ENCODE results near the gene ELN.
"Not testable (repeated sequence)": the region's sequence is repeated elsewhere in the genome, so short reads cannot be mapped to it uniquely, and the experiment has no call there.

The ELN gene

DNA sequence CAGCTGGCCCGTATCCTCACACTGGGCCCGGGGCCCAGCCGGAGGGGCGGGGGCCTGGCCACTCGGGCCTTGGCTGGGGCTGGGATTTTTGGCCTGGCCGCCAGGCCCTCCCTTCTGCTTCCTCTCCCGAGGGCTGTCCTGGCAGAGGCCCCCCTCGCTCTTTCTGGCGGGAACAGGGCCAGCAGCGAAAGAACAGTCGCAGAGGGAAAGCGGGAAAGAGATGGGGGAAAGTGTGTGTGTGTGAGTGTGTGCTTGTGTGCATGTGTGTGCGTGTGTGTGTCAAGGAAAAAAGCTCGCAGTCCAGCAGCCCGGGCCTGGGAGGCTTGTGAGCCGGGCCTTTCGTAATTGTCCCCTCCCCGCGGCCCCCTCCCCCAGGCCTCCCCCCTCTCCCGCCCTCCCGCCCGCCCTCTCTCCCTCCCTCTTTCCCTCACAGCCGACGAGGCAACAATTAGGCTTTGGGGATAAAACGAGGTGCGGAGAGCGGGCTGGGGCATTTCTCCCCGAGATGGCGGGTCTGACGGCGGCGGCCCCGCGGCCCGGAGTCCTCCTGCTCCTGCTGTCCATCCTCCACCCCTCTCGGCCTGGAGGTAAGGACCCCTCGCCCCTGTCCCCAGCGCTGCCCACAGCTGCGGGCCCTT is at the start of gene ELN:
Gene ELN (plus strand): TSS at position 491 of the 638 bp plus-strand sequence. CDS start 15 bp downstream, at position 506.
- no peak for DNase-seq (ENCODE audit: low read depth in 2 of 2)

DNA sequence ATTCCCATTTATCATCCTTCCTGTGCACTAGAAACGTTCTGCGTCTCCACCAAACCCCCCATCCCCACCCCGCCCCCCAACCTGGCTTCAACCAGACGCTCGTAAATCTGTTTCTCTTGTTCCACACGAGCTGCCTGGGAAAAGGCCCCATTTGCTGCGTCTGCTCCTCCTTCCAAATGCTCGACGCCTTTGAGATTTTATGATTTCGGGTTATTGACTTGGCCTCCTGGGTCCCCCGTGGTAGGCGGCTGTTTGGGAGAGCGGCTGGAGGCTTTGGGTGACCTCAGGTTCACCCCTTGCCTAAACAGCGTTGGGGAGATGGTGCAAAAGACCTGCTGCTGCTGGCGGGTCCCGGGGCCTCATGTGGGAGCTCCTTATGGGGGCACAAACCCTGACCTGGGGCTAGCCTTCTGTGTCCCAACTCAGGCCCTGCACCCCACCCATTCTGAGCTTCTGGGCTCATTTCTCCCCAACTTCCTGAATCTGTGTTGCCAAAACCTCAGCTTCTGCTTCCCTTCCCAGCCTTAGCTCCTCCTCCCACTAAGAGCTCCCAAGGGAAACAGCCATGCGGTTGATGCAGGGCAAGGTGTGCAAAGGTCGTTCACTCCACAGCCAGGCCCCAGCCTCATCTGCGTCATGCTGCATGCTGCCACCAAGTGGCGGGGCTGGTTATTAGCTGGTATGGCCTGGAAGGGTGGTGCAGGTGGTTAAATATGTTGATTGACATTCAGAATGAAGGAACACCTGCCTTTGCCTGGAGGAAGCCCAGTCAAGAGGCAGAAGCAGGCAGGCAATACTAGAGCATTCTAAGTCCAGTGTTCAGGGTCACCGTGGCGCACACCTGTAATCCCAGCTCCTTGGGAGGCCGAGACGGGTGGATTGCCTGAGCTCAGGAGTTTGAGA is 49.1 kb upstream of the ELN start:
- DNase-seq (ENCODE audit: low read depth in 2 of 2), result no peak

DNA sequence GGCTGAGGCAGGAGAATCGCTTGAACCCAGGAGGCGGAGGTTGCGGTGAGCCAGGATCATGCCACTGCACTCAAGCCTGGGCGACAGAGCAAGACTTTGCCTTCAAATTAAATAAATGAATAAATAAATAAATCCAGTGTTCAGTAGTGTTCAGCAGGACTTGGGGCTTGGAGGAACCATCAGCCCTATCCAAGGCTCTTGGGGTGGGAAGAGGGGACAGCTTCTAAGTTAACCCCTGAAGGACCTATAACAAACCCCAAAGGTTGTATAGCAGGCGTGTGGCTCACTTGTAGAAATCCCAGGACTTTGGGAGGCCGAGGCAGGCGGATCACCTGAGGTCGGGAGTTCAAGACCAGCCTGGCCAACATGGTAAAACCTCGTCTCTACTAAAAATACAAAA is 48.3 kb upstream of the ELN start:
- not testable (repeated sequence) for DNase-seq (ENCODE audit: low read depth in 2 of 2)

DNA sequence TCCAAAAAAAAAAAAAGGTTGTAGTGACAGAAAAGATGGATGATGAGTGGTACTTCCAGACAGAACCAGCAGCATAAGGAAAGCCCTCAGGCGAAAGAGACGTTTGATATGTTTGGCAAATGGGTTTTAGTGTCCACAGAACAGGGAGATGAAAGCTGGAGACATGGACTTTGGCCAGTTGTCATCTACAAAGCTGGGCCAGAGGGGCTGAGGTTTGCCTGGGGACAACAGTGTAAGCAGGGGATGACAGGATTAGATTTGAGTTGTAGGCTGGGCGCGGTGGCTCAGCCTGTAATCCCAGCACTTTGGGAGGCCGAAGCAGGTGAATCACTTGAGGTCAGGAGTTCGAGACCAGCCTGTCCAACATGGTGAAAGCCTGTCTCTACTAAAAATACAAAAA is 47.8 kb upstream of the ELN start:
- no peak for DNase-seq (ENCODE audit: low read depth in 2 of 2)

DNA sequence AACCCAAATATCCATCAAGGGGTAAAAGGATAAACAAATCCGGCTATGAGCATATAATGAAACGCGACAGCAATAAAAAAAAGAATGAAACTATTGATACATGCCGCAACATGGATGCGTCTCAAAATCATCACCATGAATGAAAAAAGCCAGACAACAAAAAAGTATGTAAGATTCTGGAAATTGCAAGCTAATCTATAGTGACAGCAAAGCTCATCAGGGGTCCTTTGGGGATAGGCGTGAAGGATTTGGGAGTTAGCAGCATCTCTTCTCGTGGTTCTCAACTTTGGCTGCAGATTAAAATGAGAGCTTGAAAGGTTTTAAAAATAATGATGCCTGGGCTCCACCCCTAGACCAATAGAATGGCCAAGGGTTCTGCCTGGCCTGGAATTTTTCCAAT is 46.0 kb upstream of the ELN start:
- no peak for DNase-seq (ENCODE audit: low read depth in 2 of 2)

DNA sequence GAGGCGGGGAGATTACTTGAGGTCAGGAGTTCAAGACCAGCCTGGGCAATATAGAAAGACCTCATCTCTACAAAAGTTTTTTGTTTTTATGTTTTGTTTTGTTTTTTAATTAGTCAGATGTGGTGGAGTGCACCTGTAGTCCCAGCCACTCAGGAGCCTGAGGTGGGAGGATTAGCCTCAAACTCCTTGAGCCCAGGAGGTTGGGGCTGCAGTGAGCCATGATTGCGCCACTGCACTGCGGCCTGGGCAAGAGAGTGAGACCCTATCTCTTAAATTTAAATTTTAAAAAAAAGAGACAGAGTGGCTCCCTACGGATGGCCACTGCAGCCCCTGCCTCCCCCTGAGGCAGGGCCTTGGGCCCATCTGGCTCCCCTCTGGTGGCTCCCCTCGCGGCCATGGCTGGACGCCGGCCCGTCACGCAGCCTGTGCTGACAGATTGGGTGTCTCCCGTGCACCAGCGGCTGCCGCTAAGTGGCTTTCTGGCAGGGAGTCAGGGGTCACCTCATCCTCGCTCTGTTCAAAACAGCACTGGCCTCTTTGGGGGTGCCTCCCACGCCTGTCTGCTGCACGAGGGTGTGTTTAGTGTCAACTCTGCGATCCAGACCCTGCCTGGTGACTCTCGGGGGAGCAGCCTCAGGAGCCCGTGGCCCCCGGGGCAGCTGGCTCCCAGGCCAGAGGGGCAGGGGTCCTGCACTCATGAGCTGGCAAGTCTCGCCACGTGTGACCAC is 44.4 kb upstream of the ELN start:
- DNase-seq (ENCODE audit: low read depth in 2 of 2), result no peak

DNA sequence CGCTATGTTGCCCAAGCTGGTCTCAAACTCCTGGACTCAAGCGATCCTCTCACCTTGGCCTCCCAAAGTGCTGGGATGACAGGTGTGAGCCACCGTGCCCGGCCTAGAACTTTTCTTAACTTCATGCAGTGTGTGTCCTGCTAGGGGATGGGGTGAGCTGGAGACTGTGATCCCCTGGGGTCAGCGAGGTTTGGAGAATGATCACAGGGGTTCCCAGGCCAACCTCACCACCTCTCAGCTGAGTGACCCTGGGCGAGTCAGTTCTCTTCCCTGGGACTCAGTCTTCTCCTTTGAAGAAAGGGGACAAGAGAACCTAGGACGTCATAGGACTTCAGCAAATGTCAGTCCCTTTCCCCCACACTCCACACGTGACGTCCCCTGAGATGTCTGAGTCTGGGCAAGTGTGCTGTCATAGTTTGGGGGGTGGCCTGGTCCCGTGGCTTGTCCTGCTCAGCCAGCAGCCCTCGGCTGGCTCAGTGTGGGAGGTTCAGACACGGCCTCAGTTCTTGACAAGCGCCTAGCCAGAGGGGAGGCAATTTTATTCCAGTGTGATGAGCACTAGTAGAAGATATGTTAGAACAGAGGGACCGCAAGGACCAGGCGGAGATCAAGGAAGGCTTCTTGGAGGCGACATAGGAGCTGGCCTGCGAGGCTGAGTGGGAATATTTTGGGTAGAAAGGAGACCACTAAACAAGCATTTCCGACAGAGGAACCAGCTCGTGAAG is 43.3 kb upstream of the ELN start:
- DNase-seq (ENCODE audit: low read depth in 2 of 2), result no peak

DNA sequence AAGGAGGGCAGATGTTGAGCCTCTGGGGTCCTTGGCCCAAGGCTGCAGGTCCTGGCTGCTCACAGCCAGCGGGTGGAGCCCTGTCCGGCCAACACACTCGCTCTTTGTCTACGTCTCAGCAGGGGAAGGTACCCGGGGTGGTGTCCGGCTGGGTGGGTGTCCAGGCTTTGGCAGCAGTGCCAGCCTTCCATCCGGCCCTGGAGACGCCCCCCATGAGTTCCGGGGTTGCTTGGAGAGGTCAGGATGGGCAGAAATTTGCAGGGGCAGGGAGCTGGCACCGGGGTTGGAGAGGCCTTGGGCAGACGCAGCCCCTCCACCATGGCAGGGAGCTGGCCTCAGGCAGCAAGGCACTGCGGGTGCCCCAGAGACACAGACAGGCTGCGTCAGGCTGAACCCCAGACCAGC is 42.2 kb upstream of the ELN start:
- no peak for DNase-seq (ENCODE audit: low read depth in 2 of 2)

DNA sequence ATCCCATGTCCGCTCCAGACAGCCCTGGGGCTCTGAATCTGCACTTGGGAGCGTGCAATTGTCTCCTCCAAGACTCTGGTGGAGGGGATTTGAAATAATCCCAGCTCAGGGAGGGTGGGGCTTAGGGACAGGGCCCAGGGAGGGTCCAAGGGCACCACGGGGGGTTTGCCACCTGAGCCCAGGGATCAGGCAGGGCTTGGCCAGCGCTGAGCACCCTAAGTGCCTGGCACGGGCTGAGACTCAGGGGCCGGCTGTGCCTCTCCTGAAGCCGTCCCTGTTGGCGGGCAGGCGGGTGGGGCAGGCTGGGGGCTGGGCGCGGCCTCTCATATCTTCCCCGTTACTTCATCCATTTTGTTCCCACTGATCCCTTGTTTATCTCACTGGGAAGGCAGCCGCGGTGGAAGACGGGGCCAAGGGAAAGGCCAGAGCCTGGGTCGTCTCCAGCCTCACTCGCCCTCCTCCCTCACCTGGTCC is 41.8 kb upstream of the ELN start:
- DNase-seq (ENCODE audit: low read depth in 2 of 2), result no peak

DNA sequence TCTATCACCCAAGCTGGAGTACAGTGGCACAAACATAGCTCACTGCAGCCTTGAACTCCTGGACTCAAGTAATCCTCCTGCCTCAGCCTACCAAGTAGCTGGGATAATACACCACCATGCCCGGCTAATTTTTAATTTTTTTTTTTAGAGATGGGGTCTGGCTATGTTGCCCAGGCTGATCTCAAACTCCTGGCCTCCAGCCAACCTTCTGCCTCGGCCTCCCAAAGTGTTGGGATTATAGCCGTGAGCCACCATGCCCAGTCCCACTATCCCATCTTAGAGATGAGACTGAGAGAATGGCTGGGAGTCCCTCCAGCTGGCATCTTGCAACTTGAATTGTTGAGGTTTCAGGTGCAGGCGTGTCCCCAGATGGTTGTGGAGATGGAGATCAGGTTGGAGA is 40.7 kb upstream of the ELN start:
- DNase-seq (ENCODE audit: low read depth in 2 of 2), result no peak

DNA sequence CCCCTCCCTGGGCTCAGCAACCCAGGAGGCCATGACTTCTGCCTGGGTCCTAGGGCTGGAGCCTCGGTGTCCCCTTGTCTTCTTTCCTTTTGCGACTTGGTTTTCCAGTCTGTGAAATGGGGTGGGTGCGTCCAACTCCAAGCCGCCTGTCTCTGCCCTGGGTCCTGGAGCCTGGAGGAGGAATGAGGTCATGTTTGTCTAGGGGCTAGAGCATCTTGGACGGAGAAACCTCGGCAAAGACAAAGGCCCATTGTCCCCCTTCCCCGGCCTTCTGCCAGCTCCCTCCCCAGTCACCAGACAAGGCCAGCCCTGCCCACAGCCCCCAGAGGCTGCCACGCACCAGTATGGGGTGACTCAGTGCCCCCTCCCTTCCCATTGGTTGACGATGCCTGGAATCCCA is 39.8 kb upstream of the ELN start:
- no peak for DNase-seq (ENCODE audit: low read depth in 2 of 2)

DNA sequence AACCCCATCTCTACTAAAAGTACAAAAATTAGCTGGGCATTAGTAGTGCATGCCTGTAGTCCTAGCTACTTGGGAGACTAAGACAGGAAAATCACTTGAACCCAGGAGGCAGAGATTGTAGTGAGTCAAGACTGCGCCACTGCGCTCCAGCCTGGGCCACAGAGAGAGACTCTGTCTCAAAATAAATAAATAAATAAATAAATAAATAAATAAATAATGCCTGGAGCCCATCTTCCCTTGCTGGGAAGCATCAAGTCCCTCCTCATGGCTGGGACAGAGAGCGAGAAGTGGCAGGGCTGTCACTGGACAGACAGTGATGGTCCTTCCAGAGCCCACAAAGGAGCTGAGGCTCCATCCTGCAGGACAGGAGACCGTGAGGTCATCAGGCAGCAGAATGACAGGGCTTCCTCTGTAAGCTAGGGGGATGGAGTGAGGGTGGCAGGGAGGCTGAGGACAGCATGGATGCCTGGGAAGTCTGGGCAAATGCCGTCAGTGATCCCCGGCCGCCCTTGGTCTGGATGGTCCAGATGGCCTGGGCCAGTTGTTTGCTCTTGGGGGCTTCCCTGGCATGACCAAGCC is 36.4 kb upstream of the ELN start:
- no peak for DNase-seq (ENCODE audit: low read depth in 2 of 2)

DNA sequence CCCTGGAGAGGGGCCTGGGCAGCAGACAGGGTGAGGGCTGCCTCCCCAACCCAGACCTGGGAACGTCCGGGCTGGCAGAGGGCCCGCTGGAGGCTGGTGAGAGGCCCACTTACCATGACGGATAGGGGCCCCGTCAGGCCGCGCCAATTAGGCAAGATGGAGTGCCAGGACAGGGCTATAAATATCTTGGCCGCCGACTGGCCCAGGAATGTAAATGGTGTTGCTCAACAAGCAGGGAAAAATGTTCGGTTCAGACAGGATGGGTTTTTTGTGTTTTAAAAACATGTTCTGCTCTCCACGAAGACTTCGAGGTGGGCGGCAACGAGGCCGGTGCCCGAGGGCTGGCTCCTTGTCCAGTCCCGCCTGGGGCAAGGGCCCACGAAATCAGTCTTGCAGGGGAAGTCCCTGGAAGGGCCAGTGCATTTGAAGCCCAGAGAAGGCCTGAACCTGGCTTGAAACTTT is 35.8 kb upstream of the ELN start:
- DNase-seq (ENCODE audit: low read depth in 2 of 2), result no peak

DNA sequence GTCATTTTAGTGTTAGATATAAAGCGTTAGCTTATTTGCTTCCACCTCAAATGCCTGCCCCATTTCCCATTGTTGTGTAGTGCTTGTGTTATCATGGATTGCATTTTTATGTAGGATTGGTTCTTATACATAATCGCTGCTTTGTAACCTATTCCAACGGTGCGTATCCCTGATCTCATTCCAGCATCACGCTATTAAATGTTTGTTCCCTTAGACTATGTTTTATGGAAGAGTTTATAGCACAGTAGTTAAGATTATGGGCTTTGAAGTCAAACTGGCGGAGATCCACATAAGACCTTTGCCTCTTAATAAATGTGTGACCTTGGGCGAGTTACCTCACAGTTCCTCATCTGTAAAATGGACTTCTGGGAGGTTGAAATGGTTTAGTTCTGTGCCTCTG is 34.0 kb upstream of the ELN start:
- DNase-seq (ENCODE audit: low read depth in 2 of 2), result no peak

DNA sequence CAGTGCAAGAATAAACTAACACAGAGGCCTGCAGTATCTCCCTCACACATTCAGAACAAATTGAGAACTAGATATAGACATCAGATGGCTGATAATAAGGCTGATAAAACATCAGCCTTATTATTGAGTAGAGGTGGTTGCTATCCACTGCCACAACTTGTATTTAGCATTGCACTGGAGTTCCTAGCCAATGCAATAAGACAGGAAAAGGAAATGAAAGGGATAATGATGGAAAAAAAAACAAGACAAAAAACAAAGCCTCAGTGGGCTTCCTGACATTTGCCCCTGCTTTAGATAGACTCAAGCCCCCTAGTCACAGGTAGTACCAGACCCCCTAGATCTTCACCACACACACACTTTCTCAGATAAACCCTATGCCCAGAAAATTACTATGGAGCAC is 33.2 kb upstream of the ELN start:
- DNase-seq (ENCODE audit: low read depth in 2 of 2), result no peak

DNA sequence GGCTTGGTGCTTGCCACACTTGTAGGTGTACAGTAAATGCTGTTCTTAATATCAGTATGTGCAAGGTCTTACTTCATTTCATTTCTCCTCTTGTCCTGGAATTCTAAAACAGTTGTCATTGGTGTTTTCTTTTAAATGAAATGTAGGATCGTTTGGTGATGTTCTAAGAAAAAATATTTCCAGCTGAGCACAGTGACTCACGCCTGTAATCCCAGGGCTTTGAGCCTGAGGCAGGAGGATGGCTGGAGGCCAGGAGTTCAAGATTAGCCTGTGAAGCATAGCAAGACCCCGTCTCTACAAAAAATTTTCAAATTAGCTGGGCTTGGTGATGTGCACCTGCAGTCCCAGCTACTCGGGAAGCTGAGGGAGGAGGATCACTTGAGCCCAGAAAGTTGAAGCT is 32.6 kb upstream of the ELN start:
- no peak for DNase-seq (ENCODE audit: low read depth in 2 of 2)

DNA sequence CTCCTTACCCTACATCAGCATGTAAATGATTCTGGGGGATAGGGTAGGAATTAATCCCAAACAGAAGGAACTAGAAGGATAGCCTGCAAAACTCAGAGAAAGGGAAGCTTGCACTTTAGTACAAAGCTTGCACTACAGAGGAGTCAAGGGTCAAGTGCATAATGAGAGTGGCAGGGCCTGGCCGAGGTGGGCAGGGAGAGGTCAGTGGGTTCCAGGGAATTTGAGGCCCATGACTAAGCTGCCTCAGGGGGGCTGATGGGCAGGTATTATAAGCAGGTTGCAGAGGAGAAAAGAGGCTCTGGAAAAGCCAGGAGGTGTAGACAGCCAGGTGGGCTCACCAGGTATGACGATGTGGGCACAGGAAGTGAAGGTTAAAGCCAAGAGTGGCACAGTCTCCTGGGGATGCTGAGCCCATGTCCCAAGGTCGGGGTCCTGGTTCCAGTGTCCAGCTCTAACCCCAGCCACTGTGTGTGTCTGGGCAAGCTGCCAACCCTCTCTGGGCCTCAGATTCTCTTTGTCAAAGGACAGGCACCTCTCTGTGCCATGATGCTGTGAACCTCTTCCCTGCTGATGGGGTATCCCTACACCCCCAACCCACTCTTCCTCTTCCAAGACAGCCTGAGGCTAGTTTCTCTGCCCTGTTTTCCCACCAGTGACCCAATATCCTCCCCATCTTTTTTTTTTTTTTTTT is 32.0 kb upstream of the ELN start:
- DNase-seq (ENCODE audit: low read depth in 2 of 2), result no peak

DNA sequence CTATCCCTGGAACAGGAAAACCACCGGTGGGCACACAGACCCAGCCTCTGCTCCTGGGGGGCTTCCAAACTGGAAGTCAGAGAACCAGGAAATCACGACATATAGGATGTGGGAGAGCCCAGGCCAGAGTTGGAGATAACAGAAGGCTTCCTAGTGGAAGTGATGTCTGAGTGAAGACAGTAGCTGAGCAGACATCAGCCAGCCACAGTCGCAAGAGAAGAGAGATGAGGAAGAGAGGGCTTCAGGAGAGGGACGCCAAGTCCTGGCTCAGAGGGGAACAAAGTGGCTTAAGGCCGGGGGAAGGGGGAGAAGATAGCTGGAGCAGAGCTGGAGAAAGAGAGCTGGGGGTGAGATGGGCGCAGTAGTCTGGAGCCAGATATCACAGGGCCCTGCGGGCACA is 30.9 kb upstream of the ELN start:
- no peak for DNase-seq (ENCODE audit: low read depth in 2 of 2)

DNA sequence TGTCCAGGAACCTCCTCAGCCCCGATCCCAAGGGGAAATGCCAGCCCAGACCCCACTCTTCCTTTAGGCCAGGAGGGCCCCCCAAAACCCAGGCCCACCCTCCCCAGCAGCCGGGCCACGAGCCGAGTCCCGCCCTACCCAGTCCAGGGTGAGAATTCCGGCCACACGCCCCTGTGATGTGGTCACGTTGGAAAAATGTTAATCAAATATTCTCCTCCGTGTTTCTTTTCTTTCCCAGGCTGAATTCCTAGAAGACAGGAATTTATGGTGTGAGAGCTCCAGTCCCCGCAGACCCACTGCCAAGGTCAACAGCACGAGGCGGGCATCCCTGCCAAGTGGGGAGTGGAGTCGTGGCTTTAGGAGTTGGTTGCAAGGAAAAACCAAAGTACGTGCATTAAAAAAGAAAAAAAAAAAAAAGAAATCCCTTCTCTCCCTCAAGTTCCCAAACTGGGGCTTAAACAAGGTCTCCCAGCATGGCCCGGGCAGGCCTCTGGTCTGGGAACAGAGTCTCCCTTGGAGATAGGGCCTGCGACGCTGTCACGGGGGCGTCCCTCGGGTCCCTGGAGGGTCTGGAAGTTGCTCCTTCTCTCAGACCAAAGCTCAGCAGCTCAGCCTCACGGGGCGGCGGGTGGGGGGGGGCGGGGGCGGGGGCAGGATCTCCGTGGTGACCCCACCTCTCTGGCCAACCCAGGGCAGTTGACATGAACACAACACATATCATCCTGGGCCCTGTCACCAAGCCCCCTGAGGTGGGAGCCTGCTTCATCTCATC is 28.1 kb upstream of the ELN start:
- DNase-seq (ENCODE audit: low read depth in 2 of 2), result no peak
